Hepatocyte (in vitro differentiated cells): ENCODE data around the gene STYXL2.

Source experiments
- CTCF ChIP-seq: fragments of 200-600 bp; sonication (generic); IDR thresholded peaks from 2 replicates; pipeline ENCODE4 v1.5.1; 2016; ENCODE audit warnings: antibody characterized with exemption, mild to moderate bottlenecking; ENCODE audit not compliant: poor library complexity
- EZH2 ChIP-seq: fragments of 200-600 bp; sonication (generic); IDR thresholded peaks from 2 replicates; pipeline ENCODE4 v1.6.1; 2016; ENCODE audit warnings: antibody characterized with exemption, mild to moderate bottlenecking, borderline replicate concordance

GRCh38 chr1:167110586-167110985 is 16.7 kb downstream of the STYXL2 start:
- TF ChIP-seq CTCF, result no peak
- no peak for TF ChIP-seq EZH2
